ENCODE results near the gene TRPM2.

TRPM2 gene

DNA sequence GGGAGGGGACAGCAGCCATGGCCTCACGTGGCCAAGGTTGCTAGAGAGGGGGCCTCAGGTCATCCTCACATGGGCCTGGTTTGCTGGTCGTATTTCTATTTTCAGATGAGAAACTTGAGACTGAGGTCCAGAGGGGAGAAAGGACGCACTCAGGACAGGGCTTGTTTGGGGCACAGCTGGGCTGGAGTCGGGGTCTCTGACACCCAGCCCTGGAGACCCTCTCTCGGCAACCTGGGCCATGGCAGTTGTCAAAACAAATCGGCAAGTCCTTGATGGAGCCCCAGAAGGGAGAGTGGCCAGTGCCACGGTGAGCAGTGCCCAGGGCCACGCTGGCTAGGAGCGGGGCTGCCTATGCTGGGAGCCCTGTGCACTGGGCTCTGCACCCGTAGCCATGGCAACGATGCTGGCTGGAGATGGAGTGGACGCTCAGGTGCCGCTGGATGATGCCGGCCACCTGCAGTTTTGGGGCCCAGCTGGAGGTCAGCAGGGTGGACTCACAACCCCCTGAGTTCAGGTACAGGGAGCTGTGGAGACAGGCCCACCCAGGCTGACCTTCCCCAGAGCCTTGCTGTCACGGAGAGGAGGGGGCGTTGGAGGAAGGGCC, 113.0 kb downstream of the TRPM2 start:
- DNase-seq, result no peak

GRCh38 chr21:44466996-44467858, 113.8 kb downstream of the TRPM2 start:
- DNase-seq, result no peak

DNA sequence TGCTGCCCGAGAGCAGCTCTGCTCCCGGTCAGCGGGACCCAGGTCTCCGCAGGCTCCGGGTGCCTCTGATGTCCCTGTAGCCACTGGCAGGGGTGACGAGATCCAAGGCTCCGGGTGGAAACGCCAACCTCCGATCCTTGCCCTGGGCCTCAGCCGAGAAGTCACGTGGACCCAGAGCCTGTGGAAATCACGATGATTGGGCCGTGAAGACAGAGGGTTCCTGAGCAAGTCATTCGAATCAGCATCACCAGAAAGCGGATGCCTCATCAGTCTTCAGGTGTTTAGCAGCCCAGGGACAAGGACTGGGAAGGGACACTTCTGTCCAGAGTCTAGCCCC, 114.4 kb downstream of the TRPM2 start:
- DNase-seq, result no peak

GRCh38 chr21:44471341-44471740, 117.9 kb downstream of the TRPM2 start:
- DNase-seq, result no peak

DNA sequence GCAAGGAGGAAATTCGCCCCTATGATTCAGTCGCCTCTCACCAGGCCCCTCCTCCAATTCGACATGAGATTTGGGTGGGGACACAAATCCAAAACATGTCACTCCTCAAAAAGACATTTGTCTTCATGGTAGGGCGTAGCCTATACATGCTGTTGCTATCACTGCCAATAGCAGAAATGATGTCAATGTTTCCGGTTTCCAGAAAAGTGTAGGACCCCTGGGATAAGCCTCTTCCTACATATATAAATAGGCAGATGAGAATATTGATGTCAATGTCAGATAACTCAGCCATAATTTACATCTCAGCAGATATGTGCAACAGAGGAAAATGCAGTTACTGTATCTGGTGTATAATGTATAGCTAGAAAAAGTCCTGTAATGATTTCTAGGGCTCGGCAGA, 118.6 kb downstream of the TRPM2 start:
- DNase-seq, result no peak

- DNase-seq, result no peak
Observed at GRCh38 chr21:44473915-44474555, 120.6 kb downstream of the TRPM2 start.

GRCh38 chr21:44475266-44475845, 121.9 kb downstream of the TRPM2 start:
- DNase-seq, result no peak

DNA sequence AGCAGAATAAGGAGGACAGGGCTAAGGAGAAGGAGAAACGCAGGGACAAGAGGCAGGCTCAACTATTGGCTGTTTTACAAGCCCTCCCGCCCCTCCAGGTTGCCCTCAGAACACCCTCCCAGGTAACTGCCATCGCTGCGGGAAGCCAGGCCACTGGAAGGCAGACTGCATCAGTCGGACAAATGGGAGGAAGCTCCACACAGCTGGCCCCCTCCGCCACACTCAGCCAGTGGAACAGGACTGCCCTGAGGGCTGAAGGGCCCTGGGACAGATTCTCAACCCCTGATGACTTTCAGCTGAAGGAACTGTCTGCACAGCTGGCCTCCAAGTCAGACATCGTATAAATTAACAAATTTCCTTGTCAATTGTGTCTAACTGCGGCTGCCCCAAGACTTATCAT, 123.7 kb downstream of the TRPM2 start:
- no peak for DNase-seq

DNA sequence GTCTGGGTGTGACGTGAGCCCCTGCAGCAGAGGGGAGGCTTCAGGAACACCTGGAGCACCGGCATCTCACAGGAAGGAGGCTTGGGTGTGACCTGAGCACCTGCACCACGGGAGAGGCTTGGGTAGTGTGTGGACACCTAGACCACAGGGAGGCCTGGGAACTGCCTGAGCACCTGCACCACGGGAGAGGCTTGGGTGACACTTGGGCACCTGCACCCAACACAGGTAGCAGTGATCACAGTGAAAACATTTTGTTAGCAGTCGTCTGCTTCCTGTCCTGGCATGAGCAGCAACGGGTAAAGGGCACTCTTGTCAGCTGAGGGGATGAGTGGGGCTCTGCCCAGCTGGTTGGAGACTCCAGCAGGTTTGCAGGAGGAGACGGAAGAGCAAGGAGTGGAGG, 124.3 kb downstream of the TRPM2 start:
- no peak for DNase-seq

GRCh38 chr21:44478124-44478800, 124.8 kb downstream of the TRPM2 start:
- no peak for DNase-seq

GRCh38 chr21:44478801-44479167, 125.4 kb downstream of the TRPM2 start:
- no peak for DNase-seq

DNA sequence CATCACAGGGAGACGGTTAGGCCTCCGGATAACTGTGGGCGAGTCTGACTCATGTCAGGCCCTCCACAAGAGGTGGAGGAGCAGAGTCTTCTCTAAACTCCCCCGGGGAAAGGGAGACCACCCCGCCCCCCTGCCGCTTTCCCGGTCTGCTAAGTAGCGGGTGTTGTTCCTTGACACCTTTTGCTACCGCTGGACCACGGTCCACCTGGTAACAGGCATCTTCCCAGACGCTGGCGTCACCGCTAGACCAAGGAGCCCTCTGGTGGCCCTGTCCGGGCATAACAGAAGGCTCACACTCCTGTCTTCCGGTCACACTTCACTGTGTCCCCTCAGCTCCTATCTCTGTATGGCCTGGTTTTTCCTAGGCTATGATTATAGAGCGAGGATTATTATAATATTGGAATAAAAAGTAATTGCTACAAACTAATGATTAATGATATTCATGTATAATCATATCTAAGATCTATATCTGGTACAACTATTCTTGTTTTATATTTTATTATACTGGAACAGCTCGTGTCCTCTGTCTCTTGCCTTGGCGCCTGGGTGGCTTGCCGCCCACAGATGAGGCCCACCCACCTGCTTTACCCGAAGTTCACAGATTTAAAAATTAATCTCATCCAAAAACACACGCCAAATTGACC, 126.3 kb downstream of the TRPM2 start:
- DNase-seq, result peak; percentile 11

DNA sequence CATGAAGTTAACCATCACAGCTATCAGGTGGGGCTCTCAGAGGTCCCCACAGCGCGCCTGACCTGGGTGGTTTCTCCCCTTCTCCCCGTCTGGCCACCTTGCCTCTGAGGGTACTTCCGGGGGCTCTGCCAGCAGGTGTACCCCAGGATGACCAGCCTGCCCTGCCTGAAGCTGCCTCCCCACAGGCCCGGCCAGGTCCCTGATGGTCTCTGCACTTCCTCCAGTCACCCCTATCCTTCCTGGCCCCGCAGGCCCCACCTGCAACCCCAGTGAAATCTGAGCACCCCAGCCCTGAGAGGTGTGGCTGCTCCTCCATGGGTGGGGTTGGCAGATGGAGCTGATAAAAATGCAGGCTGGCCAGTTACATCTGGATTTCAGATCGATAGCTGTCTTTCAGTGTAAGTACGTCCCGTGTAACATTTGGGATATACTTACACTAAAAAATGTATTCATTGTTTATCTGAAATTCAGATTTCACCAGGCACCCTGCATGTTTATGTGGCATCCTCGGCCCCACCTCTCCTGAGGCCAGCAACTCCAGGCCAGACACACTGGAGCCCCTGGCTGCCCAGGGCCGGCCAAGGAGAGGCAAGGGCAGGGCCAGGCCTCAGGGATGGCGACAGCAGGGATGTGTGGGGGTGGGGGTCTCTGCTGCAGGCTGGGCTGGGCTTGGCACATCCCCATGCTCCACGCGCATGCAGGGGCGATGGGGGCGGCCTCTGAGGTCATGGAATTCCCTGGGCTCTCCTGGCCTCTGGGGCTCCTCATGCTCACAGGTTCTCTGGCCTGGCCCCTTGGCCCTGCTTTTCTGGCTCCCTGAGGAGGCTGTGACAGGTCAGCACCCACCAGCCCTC, 127.0 kb downstream of the TRPM2 start:
- DNase-seq, result no peak

DNA sequence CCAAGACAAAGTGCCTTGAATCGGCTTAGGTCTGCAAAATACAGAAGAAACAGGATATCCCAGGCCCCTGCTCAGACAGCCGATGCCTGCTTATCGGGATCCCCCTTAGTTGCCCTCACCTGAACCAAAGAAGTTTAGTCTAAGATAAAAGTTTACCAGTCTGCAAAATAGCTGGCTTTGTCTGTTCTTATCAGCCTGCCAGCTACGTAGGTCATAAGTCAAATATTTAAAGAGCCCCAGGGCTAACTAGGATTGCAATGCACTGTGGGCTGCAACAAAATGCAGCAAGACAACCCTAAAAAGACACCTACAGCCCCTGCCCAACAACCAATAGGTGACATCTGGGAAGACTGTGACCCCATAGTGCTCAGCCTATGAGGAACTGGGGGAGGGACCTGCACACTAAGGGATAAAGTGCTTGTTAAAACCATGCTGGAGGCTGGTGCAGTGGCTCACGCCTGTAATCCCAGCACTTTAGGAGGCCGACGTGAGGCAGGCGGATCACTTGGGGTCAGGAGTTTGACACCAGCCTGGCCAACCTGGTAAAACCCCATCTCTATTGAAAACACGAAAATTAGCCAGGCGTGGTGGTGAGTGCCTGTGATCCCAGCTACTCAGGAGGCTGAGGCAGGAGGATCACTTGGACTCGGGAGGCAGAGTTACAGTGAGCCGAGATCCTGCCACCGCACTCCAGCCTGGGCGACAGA, 129.3 kb downstream of the TRPM2 start:
- DNase-seq, result no peak

GRCh38 chr21:44483288-44484237, 130.1 kb downstream of the TRPM2 start:
- no peak for DNase-seq

- DNase-seq, result no peak
Observed at GRCh38 chr21:44484498-44485253, 131.3 kb downstream of the TRPM2 start.

- DNase-seq, result no peak
Observed at GRCh38 chr21:44485254-44485793, 131.9 kb downstream of the TRPM2 start.

DNA sequence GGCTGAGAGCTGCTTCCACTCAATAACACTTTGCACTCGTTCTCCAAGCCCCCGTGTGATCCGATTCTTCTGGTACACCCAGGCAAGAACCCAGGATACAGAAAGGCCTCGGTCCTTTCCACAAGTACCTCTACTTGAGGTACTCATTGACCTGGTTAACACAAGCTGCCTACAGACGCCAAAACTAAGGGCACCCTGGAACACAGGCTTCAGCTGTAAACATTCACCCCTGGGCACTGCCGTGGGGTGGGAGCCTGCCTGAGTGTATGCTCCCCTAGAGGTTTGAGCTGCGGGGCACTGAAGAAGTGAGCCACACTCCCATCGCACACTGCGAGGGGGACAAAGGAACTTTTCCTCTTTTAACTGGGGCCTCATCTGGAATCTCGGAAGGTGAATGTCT, 132.4 kb downstream of the TRPM2 start:
- DNase-seq, result no peak

GRCh38 chr21:44486302-44486701, 132.9 kb downstream of the TRPM2 start:
- DNase-seq, result no peak

Measured in stimulated activated naive CD4-positive, alpha-beta T cell treated with Interleukin-2 at 50 U/mL for 16 hours (primary cell).